ENCODE data around the gene CROCC2.

CROCC2 gene

GRCh38 chr2:240959214-240959940 is 53.2 kb downstream of the CROCC2 start:
- in situ Hi-C loops (cut with HindIII; ENCODE audit: low pct_ligation_motif_present, low pct_unique_long_range_greater_than_20kb, low sequenced_read_pairs), result no loop called here
- no peak for DNase-seq

- in situ Hi-C loops (cut with HindIII; ENCODE audit: low pct_ligation_motif_present, low pct_unique_long_range_greater_than_20kb, low sequenced_read_pairs), result no loop called here
- DNase-seq, result no peak
These were observed 53.8 kb downstream of the CROCC2 start for GRCh38 chr2:240959941-240960308.

GRCh38 chr2:240960309-240960970 is 54.3 kb downstream of the CROCC2 start:
- in situ Hi-C loops (cut with HindIII; ENCODE audit: low pct_ligation_motif_present, low pct_unique_long_range_greater_than_20kb, low sequenced_read_pairs), result no loop called here
- DNase-seq, result no peak

GRCh38 chr2:240960971-240961876 is 55.1 kb downstream of the CROCC2 start:
- in situ Hi-C loops (cut with HindIII; ENCODE audit: low pct_ligation_motif_present, low pct_unique_long_range_greater_than_20kb, low sequenced_read_pairs), result no loop called here
- no peak for DNase-seq

GRCh38 chr2:240961910-240962299 is 55.8 kb downstream of the CROCC2 start:
- DNase-seq, result no peak
- in situ Hi-C loops (cut with HindIII; ENCODE audit: low pct_ligation_motif_present, low pct_unique_long_range_greater_than_20kb, low sequenced_read_pairs), result no loop called here

- in situ Hi-C loops (cut with HindIII; ENCODE audit: low pct_ligation_motif_present, low pct_unique_long_range_greater_than_20kb, low sequenced_read_pairs), result no loop called here
- DNase-seq, result no peak
These were observed 56.3 kb downstream of the CROCC2 start for GRCh38 chr2:240962300-240963064.

- in situ Hi-C loops (cut with HindIII; ENCODE audit: low pct_ligation_motif_present, low pct_unique_long_range_greater_than_20kb, low sequenced_read_pairs), result no loop called here
These were observed 57.1 kb downstream of the CROCC2 start for GRCh38 chr2:240963065-240963867.

GRCh38 chr2:240963868-240964703 is 58.0 kb downstream of the CROCC2 start:
- no peak for DNase-seq
- in situ Hi-C loops (cut with HindIII; ENCODE audit: low pct_ligation_motif_present, low pct_unique_long_range_greater_than_20kb, low sequenced_read_pairs), result no loop called here

More at GRCh38 chr2:240963065-240963867, 57.1 kb downstream of the CROCC2 start:
- no peak for DNase-seq

- in situ Hi-C loops (cut with HindIII; ENCODE audit: low pct_ligation_motif_present, low pct_unique_long_range_greater_than_20kb, low sequenced_read_pairs), result no loop called here
- DNase-seq, result no peak
These were observed 58.7 kb downstream of the CROCC2 start for GRCh38 chr2:240964704-240965295.

GRCh38 chr2:240965296-240965904 is 59.3 kb downstream of the CROCC2 start:
- in situ Hi-C loops (cut with HindIII; ENCODE audit: low pct_ligation_motif_present, low pct_unique_long_range_greater_than_20kb, low sequenced_read_pairs), result no loop called here
- no peak for DNase-seq

GRCh38 chr2:240965905-240966456 is 59.8 kb downstream of the CROCC2 start:
- no peak for DNase-seq
- in situ Hi-C loops (cut with HindIII; ENCODE audit: low pct_ligation_motif_present, low pct_unique_long_range_greater_than_20kb, low sequenced_read_pairs), result no loop called here

GRCh38 chr2:240966457-240966905 is 60.3 kb downstream of the CROCC2 start:
- in situ Hi-C loops (cut with HindIII; ENCODE audit: low pct_ligation_motif_present, low pct_unique_long_range_greater_than_20kb, low sequenced_read_pairs), result no loop called here
- DNase-seq, result no peak

GRCh38 chr2:240966906-240967680 is 61.0 kb downstream of the CROCC2 start:
- in situ Hi-C loops (cut with HindIII; ENCODE audit: low pct_ligation_motif_present, low pct_unique_long_range_greater_than_20kb, low sequenced_read_pairs), result no loop called here
- DNase-seq, result no peak

- in situ Hi-C loops (cut with HindIII; ENCODE audit: low pct_ligation_motif_present, low pct_unique_long_range_greater_than_20kb, low sequenced_read_pairs), result no loop called here
- no peak for DNase-seq
These were observed 61.8 kb downstream of the CROCC2 start for GRCh38 chr2:240967681-240968621.

All from ACHN (cell line).